GM19328 (cell line): ENCODE data around the gene TAF11L11.
"Not testable (repeated sequence)": the region's sequence is repeated elsewhere in the genome, so short reads cannot be mapped to it uniquely, and the experiment has no call there.

ENCODE experiments used
- ATAC-seq: cut with Tn5 transposase; IDR thresholded peaks from one replicate; pipeline ENCODE4 v1.9.1; 2021; ENCODE audit warnings: mild to moderate bottlenecking, moderate library complexity; ENCODE audit not compliant: unreplicated experiment

TAF11L11 gene

GRCh38 chr5:17603880-17604279 is at the start of gene TAF11L11:
TAF11L11 (plus strand) TSS chr5:17604183.
- ATAC-seq = not testable (repeated sequence)

- ATAC-seq = not testable (repeated sequence)
Measured at GRCh38 chr5:17585658-17586057, 18.3 kb upstream of the TAF11L11 start, which contains the start of gene TAF11L7. TAF11L7 (minus strand) TSS chr5:17585758.

GRCh38 chr5:17590860-17591259 is 13.1 kb upstream of the TAF11L11 start, which contains the start of gene TAF11L8:
TAF11L8 (minus strand) TSS chr5:17590960.
- ATAC-seq = not testable (repeated sequence)

GRCh38 chr5:17594255-17594654 is 9.7 kb upstream of the TAF11L11 start, which contains the start of gene TAF11L9:
TAF11L9 (minus strand) TSS chr5:17594394.
- ATAC-seq = not testable (repeated sequence)

- not testable (repeated sequence) for ATAC-seq
Measured at GRCh38 chr5:17597728-17598127, 6.3 kb upstream of the TAF11L11 start, which contains the start of gene TAF11L10. TAF11L10 (minus strand) TSS chr5:17597828.

- ATAC-seq = no peak
Measured at GRCh38 chr5:17604951-17605350, 968 bp downstream of the TAF11L11 start.

- not testable (repeated sequence) for ATAC-seq
Measured at GRCh38 chr5:17607461-17607860, 3.5 kb downstream of the TAF11L11 start.

- ATAC-seq = not testable (repeated sequence)
Measured at GRCh38 chr5:17610092-17610491, 6.1 kb downstream of the TAF11L11 start, which contains the start of gene TAF11L12. TAF11L12 (plus strand) TSS chr5:17610392.

GRCh38 chr5:17614872-17615605 is 11.1 kb downstream of the TAF11L11 start:
- no peak for ATAC-seq

- ATAC-seq = no peak
Measured at GRCh38 chr5:17619354-17619753, 15.4 kb downstream of the TAF11L11 start.

GRCh38 chr5:17620627-17621026 is 16.6 kb downstream of the TAF11L11 start:
- ATAC-seq = no peak

GRCh38 chr5:17625686-17626085 is 21.7 kb downstream of the TAF11L11 start:
- no peak for ATAC-seq

GRCh38 chr5:17631788-17632187 is 27.8 kb downstream of the TAF11L11 start, which contains the start of gene TAF11L13:
TAF11L13 (plus strand) TSS chr5:17632088.
- not testable (repeated sequence) for ATAC-seq

- ATAC-seq = no peak
Measured at GRCh38 chr5:17634160-17634559, 30.2 kb downstream of the TAF11L11 start, which contains the start of gene TAF11L14. TAF11L14 (plus strand) TSS chr5:17634460.

GRCh38 chr5:17649232-17649631 is 45.2 kb downstream of the TAF11L11 start:
- ATAC-seq = not testable (repeated sequence)

GRCh38 chr5:17655201-17655759 is 51.3 kb downstream of the TAF11L11 start:
- ATAC-seq = not testable (repeated sequence)
